Gastrocnemius medialis (tissue), 4 donors: ENCODE results near the gene FAP. TPM values are rescaled to one million over a fixed set of nuclear protein-coding genes. Genes with fewer than 3 reads are reported as not detected.

Experiments
- ATAC-seq, 2 donors: fragments of 150-250 bp; one replicate each; pipeline ENCODE4 v1.9.1; 2016
- DNase-seq, 2 donors: peaks; one replicate each; pipeline ENCODE4 v3.0.0-alpha.2; 2019
- H3K27ac ChIP-seq, 4 donors: fragments of 200-600 bp; sonication (generic); 1 replicate in 1 of 4; 2 replicates in 3 of 4; pipeline ENCODE4 v1.5.1; 2016 to 2018; ENCODE audit warnings: mild to moderate bottlenecking in 2 of 4, moderate library complexity in 1 of 4
- H3K27me3 ChIP-seq, 3 donors: fragments of 200-600 bp; sonication (generic) in 2 of 3; 1 replicate in 1 of 3; 2 replicates in 2 of 3; pipeline versions ENCODE4 v1.5.1 to v1.6.0; 2016 to 2019; ENCODE audit warnings: mild to moderate bottlenecking in 1 of 3, moderate library complexity in 1 of 3
- H3K36me3 ChIP-seq, 2 donors: fragments of 200-600 bp; sonication (generic) in 1 of 2; one replicate each; pipeline ENCODE4 v1.5.1; 2017 to 2018
- H3K4me1 ChIP-seq, 2 donors: fragments of 200-600 bp; sonication (generic) in 1 of 2; one replicate each; pipeline ENCODE4 v1.5.1; 2016 to 2017; ENCODE audit warnings: mild to moderate bottlenecking in 2 of 2
- H3K4me3 ChIP-seq, 4 donors: fragments of 200-600 bp; sonication (generic) in 3 of 4; 1 replicate in 1 of 4; 2 replicates in 3 of 4; pipeline ENCODE4 v1.5.1; 2016 to 2019; ENCODE audit warnings: mild to moderate bottlenecking in 2 of 4
- H3K9me3 ChIP-seq, 3 donors: fragments of 200-600 bp; sonication (generic) in 2 of 3; 1 replicate in 1 of 3; 2 replicates in 2 of 3; pipeline ENCODE4 v1.5.1; 2016 to 2019
- CTCF ChIP-seq, 5 experiments: fragments of 450-650 bp in 3 of 5; fragments of 200-600 bp in 2 of 5; sonication (generic) in 2 of 5; IDR thresholded peaks in 4 of 5; conservative IDR thresholded peaks in 1 of 5; 1 replicate in 4 of 5; 2 replicates in 1 of 5; pipeline ENCODE4 v1.5.1; 2016 to 2019; ENCODE audit warnings: antibody characterized with exemption in 5 of 5, mild to moderate bottlenecking in 3 of 5, moderate library complexity in 3 of 5
- POLR2A ChIP-seq, 2 donors: fragments of 450-650 bp; IDR thresholded peaks; one replicate each; pipeline ENCODE4 v1.6.1; 2017; ENCODE audit warnings: antibody characterized with exemption in 2 of 2, mild to moderate bottlenecking in 2 of 2, moderate library complexity in 2 of 2
- in situ Hi-C, 4 donors: fragments of 200-750 bp; cut with MboI; loops; one replicate each; pipeline versions ENCODE4 v1.15.0 to v1.8.0; 2017; ENCODE audit warnings: low sequenced_read_pairs in 4 of 4
- intact Hi-C: fragments of 100-400 bp; cut with DNase I; formaldehyde crosslinking; loops from one replicate; pipeline ENCODE4 v1.15.1; 2023; ENCODE audit warnings: low total_unique reads
- total RNA-seq, 4 donors: library from RNA; depleted of rRNA; stranded (reverse); fragments of >200 nt; gene quantifications; one replicate each; pipeline versions ENCODE4 v1.1.0 to v1.2.3, GENCODE V29; 2016

FAP gene
- total RNA-seq, 4 donors from 2014 or later = 4.8 to 10.1 (median 7.0) TPM; not detected in 1

- no peak overlapping the region for H3K4me3 ChIP-seq
- in situ Hi-C loops = no loop called here
- no peaks in the 10 kb centered on the region for H3K4me1 ChIP-seq
- DNase-seq = no peak
- H3K27ac ChIP-seq = no peak overlapping the region
- intact Hi-C loops = no loop called here
- no peaks in the 10 kb centered on the region for H3K9me3 ChIP-seq
- no peaks in the 10 kb centered on the region for H3K27me3 ChIP-seq
- TF ChIP-seq POLR2A (IDR thresholded peaks at IDR 0.05) (no peak), CTCF (IDR thresholded peaks at IDR 0.05 in 4 of 5, conservative IDR thresholded peaks at IDR 0.05 in 1 of 5) (no peak)
- H3K36me3 ChIP-seq = no peaks in the 10 kb centered on the region
- no peak for ATAC-seq
Measured at GRCh38 chr2:162232027-162232426, 11.2 kb downstream of the FAP start.

- in situ Hi-C loops (no loop called here), intact Hi-C loops (no loop called here)
- H3K27me3 ChIP-seq = no peaks in the 10 kb centered on the region
- ATAC-seq (no peak), DNase-seq (no peak)
- no peak overlapping the region for H3K27ac ChIP-seq
- H3K4me3 ChIP-seq = no peak overlapping the region
- H3K4me1 ChIP-seq = no peaks in the 10 kb centered on the region
- TF ChIP-seq POLR2A (IDR thresholded peaks at IDR 0.05) (no peak), CTCF (IDR thresholded peaks at IDR 0.05 in 4 of 5, conservative IDR thresholded peaks at IDR 0.05 in 1 of 5) (no peak)
- H3K9me3 ChIP-seq = no peaks in the 10 kb centered on the region
- no peaks in the 10 kb centered on the region for H3K36me3 ChIP-seq
Measured at GRCh38 chr2:162230761-162231160, 12.5 kb downstream of the FAP start.

- TF ChIP-seq POLR2A (IDR thresholded peaks at IDR 0.05) = no peak
- TF ChIP-seq CTCF (IDR thresholded peaks at IDR 0.05 in 4 of 5, conservative IDR thresholded peaks at IDR 0.05 in 1 of 5) = no peak
- Histone ChIP-seq H3K9me3 (no peaks in the 10 kb centered on the region), H3K27me3 (no peaks in the 10 kb centered on the region), H3K4me3 (no peak overlapping the region), H3K27ac (no peak overlapping the region), H3K36me3 (no peaks in the 10 kb centered on the region), H3K4me1 (no peaks in the 10 kb centered on the region)
- ATAC-seq (no peak), DNase-seq (no peak)
- in situ Hi-C loops = loop anchor here in 2 of 4 donors (5.0 to 10.0 kb wide), 2 partner anchors 68 to 70 kb away; no protein-coding TSS in a partner anchor
- intact Hi-C loops = no loop called here
Measured at GRCh38 chr2:162226836-162227235, 16.4 kb downstream of the FAP start.

GRCh38 chr2:162221064-162221463 is 22.2 kb downstream of the FAP start:
- ATAC-seq = peak in 1 of 2 donors; percentile 68
- TF ChIP-seq POLR2A (IDR thresholded peaks at IDR 0.05) = no peak
- TF ChIP-seq CTCF (IDR thresholded peaks at IDR 0.05 in 4 of 5, conservative IDR thresholded peaks at IDR 0.05 in 1 of 5) = peak; percentile 39 to 73 (median 70)
- DNase-seq = peak; percentile 19 to 47
- no peaks in the 10 kb centered on the region for H3K4me1 ChIP-seq
- in situ Hi-C loops (loop anchor here in 2 of 4 donors (5.0 to 10.0 kb wide), 2 partner anchors 74 to 76 kb away; no protein-coding TSS in a partner anchor), intact Hi-C loops (loop anchor here (1.0 kb wide), 1 partner anchor 77 kb away; no protein-coding TSS in a partner anchor)
- H3K36me3 ChIP-seq = no peaks in the 10 kb centered on the region
- H3K9me3 ChIP-seq = no peaks in the 10 kb centered on the region
- no peaks in the 10 kb centered on the region for H3K27me3 ChIP-seq
- H3K27ac ChIP-seq = no peak overlapping the region
- no peak overlapping the region for H3K4me3 ChIP-seq

- ATAC-seq (no peak), DNase-seq (no peak)
- Histone ChIP-seq H3K27me3 (no peaks in the 10 kb centered on the region), H3K36me3 (no peaks in the 10 kb centered on the region), H3K4me1 (no peaks in the 10 kb centered on the region), H3K9me3 (no peaks in the 10 kb centered on the region), H3K4me3 (no peak overlapping the region), H3K27ac (no peak overlapping the region)
- TF ChIP-seq CTCF (IDR thresholded peaks at IDR 0.05 in 4 of 5, conservative IDR thresholded peaks at IDR 0.05 in 1 of 5) (no peak), POLR2A (IDR thresholded peaks at IDR 0.05) (no peak)
- in situ Hi-C loops = loop anchor here in 2 of 4 donors (5.0 to 10.0 kb wide), 2 partner anchors 74 to 77 kb away; no protein-coding TSS in a partner anchor
- intact Hi-C loops = no loop called here
Measured at GRCh38 chr2:162220368-162220767, 22.9 kb downstream of the FAP start.
